ENCODE measurements around the gene FBN2.

Gene FBN2

GRCh38 chr5:128435861-128436260, 102.2 kb downstream of the FBN2 start:
- H3K4me3 ChIP-seq (ENCODE audit: low read length in 2 of 2) = no peak overlapping the region
- no peaks in the 10 kb centered on the region for H3K27me3 ChIP-seq (ENCODE audit: control insufficient read depth in 2 of 2, insufficient read depth in 2 of 2, low read length in 2 of 2)

GRCh38 chr5:128434993-128435392, 103.1 kb downstream of the FBN2 start:
- no peaks in the 10 kb centered on the region for H3K9me3 ChIP-seq (ENCODE audit: control insufficient read depth in 2 of 2, low read length in 2 of 2)
- no peak overlapping the region for H3K9ac ChIP-seq (ENCODE audit: low read depth in 1 of 2, low read length in 2 of 2)
- no peak overlapping the region for H3K27ac ChIP-seq (ENCODE audit: low read depth in 2 of 2, low read length in 2 of 2)
- no peaks in the 10 kb centered on the region for H3K36me3 ChIP-seq (ENCODE audit: control insufficient read depth in 2 of 2, insufficient read depth in 2 of 2, low read length in 2 of 2)
- no peaks in the 10 kb centered on the region for H3K27me3 ChIP-seq (ENCODE audit: control insufficient read depth in 2 of 2, insufficient read depth in 2 of 2, low read length in 2 of 2)
- H3K4me1 ChIP-seq (ENCODE audit: control insufficient read depth in 2 of 2, insufficient read depth in 2 of 2, low read length in 2 of 2) = no peaks in the 10 kb centered on the region
- no peak overlapping the region for H3K4me3 ChIP-seq (ENCODE audit: low read length in 2 of 2)

More at GRCh38 chr5:128435861-128436260, 102.2 kb downstream of the FBN2 start:
- H3K36me3 ChIP-seq (ENCODE audit: control insufficient read depth in 2 of 2, insufficient read depth in 2 of 2, low read length in 2 of 2) = no peaks in the 10 kb centered on the region
- no peak overlapping the region for H3K9ac ChIP-seq (ENCODE audit: low read depth in 1 of 2, low read length in 2 of 2)
- no peaks in the 10 kb centered on the region for H3K9me3 ChIP-seq (ENCODE audit: control insufficient read depth in 2 of 2, low read length in 2 of 2)
- H3K4me1 ChIP-seq (ENCODE audit: control insufficient read depth in 2 of 2, insufficient read depth in 2 of 2, low read length in 2 of 2) = no peaks in the 10 kb centered on the region
- H3K27ac ChIP-seq (ENCODE audit: low read depth in 2 of 2, low read length in 2 of 2) = no peak overlapping the region

GRCh38 chr5:128432913-128433440, 105.1 kb downstream of the FBN2 start:
- no peak overlapping the region for H3K9ac ChIP-seq (ENCODE audit: low read depth in 1 of 2, low read length in 2 of 2)
- no peak overlapping the region for H3K27ac ChIP-seq (ENCODE audit: low read depth in 2 of 2, low read length in 2 of 2)
- H3K4me1 ChIP-seq (ENCODE audit: control insufficient read depth in 2 of 2, insufficient read depth in 2 of 2, low read length in 2 of 2) = no peaks in the 10 kb centered on the region
- H3K4me3 ChIP-seq (ENCODE audit: low read length in 2 of 2) = no peak overlapping the region
- H3K9me3 ChIP-seq (ENCODE audit: control insufficient read depth in 2 of 2, low read length in 2 of 2) = no peaks in the 10 kb centered on the region
- no peaks in the 10 kb centered on the region for H3K27me3 ChIP-seq (ENCODE audit: control insufficient read depth in 2 of 2, insufficient read depth in 2 of 2, low read length in 2 of 2)
- H3K36me3 ChIP-seq (ENCODE audit: control insufficient read depth in 2 of 2, insufficient read depth in 2 of 2, low read length in 2 of 2) = no peaks in the 10 kb centered on the region

GRCh38 chr5:128427921-128428320, 110.1 kb downstream of the FBN2 start:
- Histone ChIP-seq H3K27me3 (ENCODE audit: control insufficient read depth in 2 of 2, insufficient read depth in 2 of 2, low read length in 2 of 2) (no peaks in the 10 kb centered on the region), H3K4me1 (ENCODE audit: control insufficient read depth in 2 of 2, insufficient read depth in 2 of 2, low read length in 2 of 2) (no peaks in the 10 kb centered on the region), H3K36me3 (ENCODE audit: control insufficient read depth in 2 of 2, insufficient read depth in 2 of 2, low read length in 2 of 2) (no peaks in the 10 kb centered on the region), H3K27ac (ENCODE audit: low read depth in 2 of 2, low read length in 2 of 2) (no peak overlapping the region), H3K4me3 (ENCODE audit: low read length in 2 of 2) (no peak overlapping the region), H3K9me3 (ENCODE audit: control insufficient read depth in 2 of 2, low read length in 2 of 2) (no peaks in the 10 kb centered on the region), H3K9ac (ENCODE audit: low read depth in 1 of 2, low read length in 2 of 2) (no peak overlapping the region)

- Histone ChIP-seq H3K9me3 (ENCODE audit: control insufficient read depth in 2 of 2, low read length in 2 of 2) (no peaks in the 10 kb centered on the region), H3K9ac (ENCODE audit: low read depth in 1 of 2, low read length in 2 of 2) (no peak overlapping the region), H3K36me3 (ENCODE audit: control insufficient read depth in 2 of 2, insufficient read depth in 2 of 2, low read length in 2 of 2) (no peaks in the 10 kb centered on the region), H3K4me3 (ENCODE audit: low read length in 2 of 2) (no peak overlapping the region), H3K27ac (ENCODE audit: low read depth in 2 of 2, low read length in 2 of 2) (no peak overlapping the region), H3K27me3 (ENCODE audit: control insufficient read depth in 2 of 2, insufficient read depth in 2 of 2, low read length in 2 of 2) (no peaks in the 10 kb centered on the region), H3K4me1 (ENCODE audit: control insufficient read depth in 2 of 2, insufficient read depth in 2 of 2, low read length in 2 of 2) (no peaks in the 10 kb centered on the region)
Observed at GRCh38 chr5:128426090-128426534, 111.9 kb downstream of the FBN2 start.

- Histone ChIP-seq H3K4me1 (ENCODE audit: control insufficient read depth in 2 of 2, insufficient read depth in 2 of 2, low read length in 2 of 2) (no peaks in the 10 kb centered on the region), H3K9me3 (ENCODE audit: control insufficient read depth in 2 of 2, low read length in 2 of 2) (no peaks in the 10 kb centered on the region), H3K36me3 (ENCODE audit: control insufficient read depth in 2 of 2, insufficient read depth in 2 of 2, low read length in 2 of 2) (no peaks in the 10 kb centered on the region), H3K9ac (ENCODE audit: low read depth in 1 of 2, low read length in 2 of 2) (no peak overlapping the region), H3K27ac (ENCODE audit: low read depth in 2 of 2, low read length in 2 of 2) (no peak overlapping the region), H3K27me3 (ENCODE audit: control insufficient read depth in 2 of 2, insufficient read depth in 2 of 2, low read length in 2 of 2) (no peaks in the 10 kb centered on the region), H3K4me3 (ENCODE audit: low read length in 2 of 2) (no peak overlapping the region)
Observed at GRCh38 chr5:128424646-128425045, 113.4 kb downstream of the FBN2 start.

- no peaks in the 10 kb centered on the region for H3K4me1 ChIP-seq (ENCODE audit: control insufficient read depth in 2 of 2, insufficient read depth in 2 of 2, low read length in 2 of 2)
- H3K27me3 ChIP-seq (ENCODE audit: control insufficient read depth in 2 of 2, insufficient read depth in 2 of 2, low read length in 2 of 2) = no peaks in the 10 kb centered on the region
Observed at GRCh38 chr5:128422612-128423011, 115.4 kb downstream of the FBN2 start.

GRCh38 chr5:128414469-128414868, 123.6 kb downstream of the FBN2 start:
- Histone ChIP-seq H3K9ac (ENCODE audit: low read depth in 1 of 2, low read length in 2 of 2) (no peak overlapping the region), H3K27ac (ENCODE audit: low read depth in 2 of 2, low read length in 2 of 2) (no peak overlapping the region), H3K9me3 (ENCODE audit: control insufficient read depth in 2 of 2, low read length in 2 of 2) (no peaks in the 10 kb centered on the region), H3K4me1 (ENCODE audit: control insufficient read depth in 2 of 2, insufficient read depth in 2 of 2, low read length in 2 of 2) (no peaks in the 10 kb centered on the region), H3K4me3 (ENCODE audit: low read length in 2 of 2) (no peak overlapping the region), H3K27me3 (ENCODE audit: control insufficient read depth in 2 of 2, insufficient read depth in 2 of 2, low read length in 2 of 2) (no peaks in the 10 kb centered on the region), H3K36me3 (ENCODE audit: control insufficient read depth in 2 of 2, insufficient read depth in 2 of 2, low read length in 2 of 2) (no peaks in the 10 kb centered on the region)

More at GRCh38 chr5:128422612-128423011, 115.4 kb downstream of the FBN2 start:
- Histone ChIP-seq H3K9ac (ENCODE audit: low read depth in 1 of 2, low read length in 2 of 2) (no peak overlapping the region), H3K27ac (ENCODE audit: low read depth in 2 of 2, low read length in 2 of 2) (no peak overlapping the region), H3K36me3 (ENCODE audit: control insufficient read depth in 2 of 2, insufficient read depth in 2 of 2, low read length in 2 of 2) (no peaks in the 10 kb centered on the region), H3K9me3 (ENCODE audit: control insufficient read depth in 2 of 2, low read length in 2 of 2) (no peaks in the 10 kb centered on the region), H3K4me3 (ENCODE audit: low read length in 2 of 2) (no peak overlapping the region)

- Histone ChIP-seq H3K27me3 (ENCODE audit: control insufficient read depth in 2 of 2, insufficient read depth in 2 of 2, low read length in 2 of 2) (no peaks in the 10 kb centered on the region), H3K4me3 (ENCODE audit: low read length in 2 of 2) (no peak overlapping the region)
Observed at GRCh38 chr5:128413356-128413755, 124.7 kb downstream of the FBN2 start.

GRCh38 chr5:128412145-128412930, 125.7 kb downstream of the FBN2 start:
- no peak overlapping the region for H3K4me3 ChIP-seq (ENCODE audit: low read length in 2 of 2)
- H3K36me3 ChIP-seq (ENCODE audit: control insufficient read depth in 2 of 2, insufficient read depth in 2 of 2, low read length in 2 of 2) = no peaks in the 10 kb centered on the region
- no peaks in the 10 kb centered on the region for H3K27me3 ChIP-seq (ENCODE audit: control insufficient read depth in 2 of 2, insufficient read depth in 2 of 2, low read length in 2 of 2)
- no peaks in the 10 kb centered on the region for H3K4me1 ChIP-seq (ENCODE audit: control insufficient read depth in 2 of 2, insufficient read depth in 2 of 2, low read length in 2 of 2)
- H3K9me3 ChIP-seq (ENCODE audit: control insufficient read depth in 2 of 2, low read length in 2 of 2) = no peaks in the 10 kb centered on the region
- no peak overlapping the region for H3K9ac ChIP-seq (ENCODE audit: low read depth in 1 of 2, low read length in 2 of 2)
- no peak overlapping the region for H3K27ac ChIP-seq (ENCODE audit: low read depth in 2 of 2, low read length in 2 of 2)

More at GRCh38 chr5:128413356-128413755, 124.7 kb downstream of the FBN2 start:
- H3K4me1 ChIP-seq (ENCODE audit: control insufficient read depth in 2 of 2, insufficient read depth in 2 of 2, low read length in 2 of 2) = no peaks in the 10 kb centered on the region
- no peaks in the 10 kb centered on the region for H3K9me3 ChIP-seq (ENCODE audit: control insufficient read depth in 2 of 2, low read length in 2 of 2)
- H3K36me3 ChIP-seq (ENCODE audit: control insufficient read depth in 2 of 2, insufficient read depth in 2 of 2, low read length in 2 of 2) = no peaks in the 10 kb centered on the region
- no peak overlapping the region for H3K27ac ChIP-seq (ENCODE audit: low read depth in 2 of 2, low read length in 2 of 2)
- no peak overlapping the region for H3K9ac ChIP-seq (ENCODE audit: low read depth in 1 of 2, low read length in 2 of 2)

Measured in mucosa of rectum (tissue), 2 donors.